Nephron progenitor cell (in vitro differentiated cells): ENCODE measurements around the gene HCAR1.
"Not testable (repeated sequence)": the region's sequence is repeated elsewhere in the genome, so short reads cannot be mapped to it uniquely, and the experiment has no call there.

Experiments
- DNase-seq: peaks from one replicate; pipeline ENCODE4 v3.0.0; 2021
- H3K27ac Mint-ChIP-seq: 2 replicates; pipeline ENCODE4 v1.8.0; 2021; ENCODE audit warnings: mild to moderate bottlenecking, moderate library complexity, mixed read lengths
- H3K27me3 Mint-ChIP-seq: 2 replicates; pipeline ENCODE4 v1.8.0; 2021; ENCODE audit warnings: mild to moderate bottlenecking, low read depth, mixed read lengths; ENCODE audit not compliant: poor library complexity
- H3K36me3 Mint-ChIP-seq: 2 replicates; pipeline ENCODE4 v1.8.0; 2021; ENCODE audit warnings: low read depth, mixed read lengths
- H3K4me1 Mint-ChIP-seq: 2 replicates; pipeline ENCODE4 v1.8.0; 2021; ENCODE audit warnings: mixed read lengths
- H3K4me3 Mint-ChIP-seq: 2 replicates; pipeline ENCODE4 v1.8.0; 2021; ENCODE audit warnings: mild to moderate bottlenecking, moderate library complexity, mixed read lengths
- H3K9me3 Mint-ChIP-seq: 2 replicates; pipeline ENCODE4 v1.8.0; 2021; ENCODE audit warnings: mild to moderate bottlenecking, moderate library complexity, mixed read lengths
- TF ChIP-seq, protein P1 (sequence below): fragments of 200-600 bp; sonication (generic); IDR thresholded peaks from 2 replicates; pipeline ENCODE4 v1.5.0; 2021; ENCODE audit warnings: antibody characterized with exemption

HCAR1 gene, protein sequence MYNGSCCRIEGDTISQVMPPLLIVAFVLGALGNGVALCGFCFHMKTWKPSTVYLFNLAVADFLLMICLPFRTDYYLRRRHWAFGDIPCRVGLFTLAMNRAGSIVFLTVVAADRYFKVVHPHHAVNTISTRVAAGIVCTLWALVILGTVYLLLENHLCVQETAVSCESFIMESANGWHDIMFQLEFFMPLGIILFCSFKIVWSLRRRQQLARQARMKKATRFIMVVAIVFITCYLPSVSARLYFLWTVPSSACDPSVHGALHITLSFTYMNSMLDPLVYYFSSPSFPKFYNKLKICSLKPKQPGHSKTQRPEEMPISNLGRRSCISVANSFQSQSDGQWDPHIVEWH

DNA sequence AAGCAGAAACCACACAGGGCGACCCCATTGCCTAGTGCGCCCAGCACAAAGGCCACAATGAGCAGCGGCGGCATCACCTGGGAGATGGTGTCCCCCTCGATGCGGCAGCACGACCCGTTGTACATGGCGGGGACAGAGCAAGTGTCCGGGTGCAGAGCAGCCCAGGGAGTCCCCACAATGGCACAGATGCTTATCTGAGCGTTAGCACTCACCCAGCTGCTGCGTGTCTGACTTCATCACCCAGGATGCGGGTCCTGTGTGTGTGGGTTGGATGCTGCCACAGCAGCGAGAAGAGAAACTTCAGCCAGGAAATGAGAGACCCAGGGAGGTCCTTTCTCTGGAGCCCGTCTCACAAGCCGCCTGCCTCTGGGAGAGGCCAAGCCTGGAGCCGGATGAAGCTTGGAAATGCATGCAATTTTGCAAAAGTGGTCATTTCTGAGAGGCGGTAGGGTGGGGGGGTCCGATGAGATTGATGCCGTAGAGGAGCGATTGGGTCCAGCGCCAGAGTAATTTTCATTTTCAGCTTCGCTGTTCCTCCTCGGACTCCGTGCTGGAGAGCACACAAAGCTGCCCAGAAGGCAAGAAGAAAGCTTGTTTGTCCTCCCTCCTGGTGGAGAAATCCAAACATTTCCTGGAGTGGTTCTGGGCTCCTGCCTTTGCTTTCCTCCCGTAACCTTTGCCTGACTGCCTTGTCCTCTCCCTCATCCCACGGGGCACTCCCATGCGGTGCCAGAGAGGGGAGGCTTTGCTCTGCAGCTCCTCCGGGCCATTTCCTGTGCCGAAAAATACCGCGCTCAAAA lies at the start of gene HCAR1:
Gene HCAR1 (minus strand): TSS at position 630 of the 800 bp plus-strand sequence. CDS start 505 bp downstream, at position 125.
- DNase-seq, result no peak
- Mint-ChIP-seq H3K27ac (peak within 1 kb of the TSS; percentile 96), H3K9me3 (no peaks in the 10 kb centered on the region), H3K4me3 (peak within 1 kb of the TSS; percentile 28), H3K27me3 (peaks cover 16% of the 10 kb centered on the region), H3K36me3 (no peaks in the 10 kb centered on the region), H3K4me1 (peaks cover 35% of the 10 kb centered on the region)
- TF ChIP-seq, protein P1, sequence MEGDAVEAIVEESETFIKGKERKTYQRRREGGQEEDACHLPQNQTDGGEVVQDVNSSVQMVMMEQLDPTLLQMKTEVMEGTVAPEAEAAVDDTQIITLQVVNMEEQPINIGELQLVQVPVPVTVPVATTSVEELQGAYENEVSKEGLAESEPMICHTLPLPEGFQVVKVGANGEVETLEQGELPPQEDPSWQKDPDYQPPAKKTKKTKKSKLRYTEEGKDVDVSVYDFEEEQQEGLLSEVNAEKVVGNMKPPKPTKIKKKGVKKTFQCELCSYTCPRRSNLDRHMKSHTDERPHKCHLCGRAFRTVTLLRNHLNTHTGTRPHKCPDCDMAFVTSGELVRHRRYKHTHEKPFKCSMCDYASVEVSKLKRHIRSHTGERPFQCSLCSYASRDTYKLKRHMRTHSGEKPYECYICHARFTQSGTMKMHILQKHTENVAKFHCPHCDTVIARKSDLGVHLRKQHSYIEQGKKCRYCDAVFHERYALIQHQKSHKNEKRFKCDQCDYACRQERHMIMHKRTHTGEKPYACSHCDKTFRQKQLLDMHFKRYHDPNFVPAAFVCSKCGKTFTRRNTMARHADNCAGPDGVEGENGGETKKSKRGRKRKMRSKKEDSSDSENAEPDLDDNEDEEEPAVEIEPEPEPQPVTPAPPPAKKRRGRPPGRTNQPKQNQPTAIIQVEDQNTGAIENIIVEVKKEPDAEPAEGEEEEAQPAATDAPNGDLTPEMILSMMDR, result no peak

DNA sequence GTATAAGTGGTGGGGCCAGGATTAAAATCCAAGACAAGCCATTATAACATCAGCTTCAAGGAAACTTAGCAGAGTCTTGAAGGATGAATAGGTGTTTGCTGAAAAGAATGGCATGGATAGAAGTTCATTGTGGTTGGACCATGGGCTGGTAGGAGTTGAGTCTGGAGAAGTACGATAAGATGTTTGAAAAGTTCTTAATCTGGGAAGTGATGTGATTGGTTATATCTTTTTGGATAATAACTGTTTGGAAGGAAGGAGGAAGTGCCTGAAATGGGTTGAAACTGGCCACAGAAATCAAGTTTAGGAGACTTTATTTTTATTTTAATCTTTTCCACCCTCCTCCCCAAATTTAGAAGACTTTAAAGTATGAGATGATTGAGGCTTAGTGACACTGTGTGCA lies 26.9 kb upstream of the HCAR1 start:
- no peaks in the 10 kb centered on the region for H3K27me3 Mint-ChIP-seq
- DNase-seq, result no peak
- TF ChIP-seq, protein P1, result no peak
- peak overlapping the region; percentile 11 for H3K27ac Mint-ChIP-seq
- peaks cover 23% of the 10 kb centered on the region for H3K4me1 Mint-ChIP-seq
- peaks cover 66% of the 10 kb centered on the region for H3K36me3 Mint-ChIP-seq
- no peak overlapping the region for H3K4me3 Mint-ChIP-seq
- H3K9me3 Mint-ChIP-seq, result no peaks in the 10 kb centered on the region

DNA sequence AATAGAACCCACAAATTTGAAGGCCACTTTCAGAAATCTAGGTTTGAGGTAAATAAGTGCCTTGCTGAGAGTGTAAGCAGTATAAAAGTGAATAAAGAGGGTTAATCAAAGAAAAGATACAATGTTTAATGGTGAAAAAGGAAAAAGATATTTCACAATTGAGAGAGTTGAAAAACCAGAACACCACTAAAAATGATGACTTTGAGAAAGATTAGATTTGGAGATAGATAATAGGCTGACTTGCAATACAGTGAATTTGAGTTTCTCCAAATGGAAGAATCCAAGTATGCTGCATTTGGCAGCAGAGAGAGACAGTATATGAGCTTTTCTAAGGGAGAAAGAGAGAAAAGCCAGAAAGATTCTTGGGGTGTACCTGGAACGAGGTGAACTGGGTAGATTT lies 24.1 kb upstream of the HCAR1 start:
- Mint-ChIP-seq H3K27ac (no peak overlapping the region), H3K36me3 (peaks cover 56% of the 10 kb centered on the region), H3K4me1 (peaks cover 48% of the 10 kb centered on the region), H3K4me3 (no peak overlapping the region), H3K9me3 (peaks cover 4% of the 10 kb centered on the region), H3K27me3 (peaks cover 9% of the 10 kb centered on the region)
- DNase-seq, result no peak
- TF ChIP-seq, protein P1, result no peak

DNA sequence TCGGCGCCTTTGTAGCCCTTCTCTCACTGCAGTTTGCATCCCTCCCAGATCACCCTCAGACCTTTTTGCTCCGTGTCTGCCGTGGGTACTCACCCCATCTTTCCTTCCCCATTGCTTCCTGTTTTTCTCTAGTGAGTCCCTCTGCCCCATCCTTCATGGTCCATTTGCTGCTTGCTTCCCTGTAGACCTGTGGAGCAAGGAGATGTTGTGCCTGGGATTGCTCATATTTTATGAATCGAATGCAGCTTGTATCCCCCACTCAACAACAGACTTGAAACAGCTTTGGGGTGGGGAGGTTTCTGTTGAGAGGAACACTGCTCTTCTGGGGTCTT lies 22.6 kb upstream of the HCAR1 start:
- peak overlapping the region; percentile 79 for H3K27ac Mint-ChIP-seq
- peaks cover 4% of the 10 kb centered on the region for H3K9me3 Mint-ChIP-seq
- TF ChIP-seq, protein P1, result no peak
- no peak for DNase-seq
- peaks cover 13% of the 10 kb centered on the region for H3K27me3 Mint-ChIP-seq
- peaks cover 44% of the 10 kb centered on the region for H3K36me3 Mint-ChIP-seq
- H3K4me3 Mint-ChIP-seq, result peak overlapping the region; percentile 94
- peaks cover 50% of the 10 kb centered on the region for H3K4me1 Mint-ChIP-seq

DNA sequence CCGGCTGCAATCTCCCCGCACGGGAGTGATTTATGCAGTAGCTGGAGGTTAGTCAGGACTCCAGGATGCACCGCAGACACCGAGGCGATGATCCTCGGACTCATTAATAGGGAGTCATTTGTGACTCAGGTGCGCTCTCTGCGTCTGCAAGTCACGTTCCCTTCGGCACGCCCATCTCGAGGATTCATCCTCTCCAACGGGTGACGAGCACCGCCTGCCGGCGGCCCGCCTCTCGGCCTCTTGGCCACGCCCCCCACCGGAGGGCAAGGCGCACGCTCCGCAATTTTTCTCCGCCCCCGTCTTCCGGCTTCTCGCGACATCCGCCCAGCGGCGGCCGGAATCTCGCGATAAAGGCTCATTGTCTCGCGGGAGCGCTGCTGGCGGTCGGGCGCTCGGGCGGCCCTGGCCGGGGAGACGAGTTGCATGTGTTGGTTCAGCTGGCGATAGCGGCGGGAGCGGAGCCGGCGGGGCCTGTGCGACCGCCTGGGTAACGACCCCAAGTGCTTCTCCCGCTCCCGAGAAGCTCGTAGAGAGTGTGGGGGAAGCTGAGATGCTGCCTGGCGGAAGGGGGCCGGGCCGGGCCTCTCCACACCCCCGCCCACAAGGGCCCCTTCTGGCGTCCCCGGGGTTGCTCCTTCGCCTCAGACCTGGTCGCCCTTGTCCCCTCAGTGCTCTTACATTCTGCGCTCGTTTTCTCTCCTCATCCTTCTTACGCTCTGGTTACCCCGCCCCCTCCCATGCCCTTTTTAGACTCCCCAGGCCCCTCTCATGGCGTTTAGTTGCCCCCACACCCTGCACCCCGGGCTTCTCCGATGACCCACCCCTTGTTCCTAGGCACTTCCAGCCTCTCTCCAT lies 22.0 kb upstream of the HCAR1 start, which contains the start of gene DENR:
Gene DENR (plus strand): TSS at position 361 of the 855 bp plus-strand sequence. CDS start 878 bp downstream, outside the sequence.
- peak within 1 kb of the TSS; percentile 94 for H3K4me3 Mint-ChIP-seq
- H3K27me3 Mint-ChIP-seq, result peaks cover 13% of the 10 kb centered on the region
- TF ChIP-seq, protein P1, result peak; percentile 49
- peaks cover 38% of the 10 kb centered on the region for H3K36me3 Mint-ChIP-seq
- H3K4me1 Mint-ChIP-seq, result peaks cover 50% of the 10 kb centered on the region
- H3K27ac Mint-ChIP-seq, result peak within 1 kb of the TSS; percentile 95
- peaks cover 4% of the 10 kb centered on the region for H3K9me3 Mint-ChIP-seq
- peak; percentile 99 for DNase-seq

DNA sequence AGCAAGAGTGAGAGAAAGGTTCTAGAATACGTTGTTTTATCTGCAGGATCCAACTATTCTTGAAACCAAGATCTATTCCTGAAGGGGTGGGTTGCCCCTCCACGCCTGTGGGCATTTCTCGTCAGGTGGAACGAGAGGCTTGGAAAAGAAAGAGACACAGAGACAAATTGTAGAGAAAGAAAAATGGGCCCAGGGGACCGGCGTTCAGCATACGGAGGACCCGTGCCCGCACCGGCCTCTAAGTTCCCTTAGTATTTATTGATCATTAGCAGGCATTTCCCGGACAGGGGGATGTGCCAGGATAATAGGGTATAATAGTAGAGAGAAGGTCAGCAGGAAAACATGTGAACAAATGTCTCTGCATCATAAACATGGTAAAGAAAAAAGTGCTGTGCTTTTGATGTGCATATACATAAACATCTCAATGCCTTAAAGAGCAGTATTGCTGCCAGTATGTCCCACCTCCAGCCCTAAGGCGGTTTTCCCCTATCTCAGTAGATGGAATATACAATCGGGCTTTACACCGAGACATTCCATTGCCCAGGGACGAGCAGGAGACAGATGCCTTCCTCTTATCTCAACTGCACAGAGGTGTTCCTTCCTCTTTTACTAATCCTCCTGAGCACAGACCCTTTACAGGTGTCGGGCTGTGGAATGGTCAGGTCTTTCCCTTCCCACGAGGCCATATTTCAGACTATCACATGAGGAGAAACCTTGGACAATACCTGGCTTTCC lies 20.3 kb upstream of the HCAR1 start:
- Mint-ChIP-seq H3K36me3 (peaks cover 20% of the 10 kb centered on the region), H3K4me3 (peak overlapping the region; percentile 94), H3K27ac (peak overlapping the region; percentile 75), H3K27me3 (peaks cover 13% of the 10 kb centered on the region), H3K4me1 (peaks cover 45% of the 10 kb centered on the region)
- not testable (repeated sequence) for H3K9me3 Mint-ChIP-seq, DNase-seq
